GM10266 (cell line): ENCODE measurements around the gene NFE2L3.
"Not testable (repeated sequence)": the region's sequence is repeated elsewhere in the genome, so short reads cannot be mapped to it uniquely, and the experiment has no call there.

Experiments
- DNase-seq: peaks from one replicate; pipeline ENCODE4 v3.0.0; 2012; ENCODE audit errors: extremely low spot score
- CTCF ChIP-seq: IDR thresholded peaks from 2 replicates; pipeline ENCODE4 v1.5.1; 2012; ENCODE audit warnings: mild to moderate bottlenecking, low read depth; ENCODE audit not compliant: control insufficient read depth, insufficient read depth; ENCODE audit errors: missing control alignments

Gene NFE2L3

GRCh38 chr7:26170663-26171062, 18.7 kb downstream of the NFE2L3 start:
- no peak for TF ChIP-seq CTCF
- DNase-seq: no peak

- DNase-seq: no peak
- no peak for TF ChIP-seq CTCF
Measured at GRCh38 chr7:26171601-26172000, 19.6 kb downstream of the NFE2L3 start.

GRCh38 chr7:26172048-26172447, 20.1 kb downstream of the NFE2L3 start:
- no peak for TF ChIP-seq CTCF

GRCh38 chr7:26175903-26176302, 23.9 kb downstream of the NFE2L3 start:
- not testable (repeated sequence) for DNase-seq

More at GRCh38 chr7:26172048-26172447, 20.1 kb downstream of the NFE2L3 start:
- no peak for DNase-seq

- not testable (repeated sequence) for DNase-seq
Measured at GRCh38 chr7:26176696-26177095, 24.7 kb downstream of the NFE2L3 start.

- DNase-seq: not testable (repeated sequence)
Measured at GRCh38 chr7:26177269-26177668, 25.3 kb downstream of the NFE2L3 start.

GRCh38 chr7:26178272-26178960, 26.4 kb downstream of the NFE2L3 start:
- TF ChIP-seq CTCF: no peak
- no peak for DNase-seq

- no peak for TF ChIP-seq CTCF
- DNase-seq: no peak
Measured at GRCh38 chr7:26179422-26179821, 27.4 kb downstream of the NFE2L3 start.

GRCh38 chr7:26179826-26180497, 28.0 kb downstream of the NFE2L3 start:
- DNase-seq: no peak
- no peak for TF ChIP-seq CTCF
